GM21723 (cell line): Measurements from ENCODE around the gene TEX13D.
A peak's percentile ranks its signal among the peaks of the same experiment; 100 is the strongest.
"Not testable (repeated sequence)": the region's sequence is repeated elsewhere in the genome, so short reads cannot be mapped to it uniquely, and the experiment has no call there.

Experiments
- ATAC-seq: cut with Tn5 transposase; IDR thresholded peaks from one replicate; pipeline ENCODE4 v1.9.1; 2021; ENCODE audit warnings: mild to moderate bottlenecking, moderate library complexity; ENCODE audit not compliant: unreplicated experiment

The TEX13D gene

DNA sequence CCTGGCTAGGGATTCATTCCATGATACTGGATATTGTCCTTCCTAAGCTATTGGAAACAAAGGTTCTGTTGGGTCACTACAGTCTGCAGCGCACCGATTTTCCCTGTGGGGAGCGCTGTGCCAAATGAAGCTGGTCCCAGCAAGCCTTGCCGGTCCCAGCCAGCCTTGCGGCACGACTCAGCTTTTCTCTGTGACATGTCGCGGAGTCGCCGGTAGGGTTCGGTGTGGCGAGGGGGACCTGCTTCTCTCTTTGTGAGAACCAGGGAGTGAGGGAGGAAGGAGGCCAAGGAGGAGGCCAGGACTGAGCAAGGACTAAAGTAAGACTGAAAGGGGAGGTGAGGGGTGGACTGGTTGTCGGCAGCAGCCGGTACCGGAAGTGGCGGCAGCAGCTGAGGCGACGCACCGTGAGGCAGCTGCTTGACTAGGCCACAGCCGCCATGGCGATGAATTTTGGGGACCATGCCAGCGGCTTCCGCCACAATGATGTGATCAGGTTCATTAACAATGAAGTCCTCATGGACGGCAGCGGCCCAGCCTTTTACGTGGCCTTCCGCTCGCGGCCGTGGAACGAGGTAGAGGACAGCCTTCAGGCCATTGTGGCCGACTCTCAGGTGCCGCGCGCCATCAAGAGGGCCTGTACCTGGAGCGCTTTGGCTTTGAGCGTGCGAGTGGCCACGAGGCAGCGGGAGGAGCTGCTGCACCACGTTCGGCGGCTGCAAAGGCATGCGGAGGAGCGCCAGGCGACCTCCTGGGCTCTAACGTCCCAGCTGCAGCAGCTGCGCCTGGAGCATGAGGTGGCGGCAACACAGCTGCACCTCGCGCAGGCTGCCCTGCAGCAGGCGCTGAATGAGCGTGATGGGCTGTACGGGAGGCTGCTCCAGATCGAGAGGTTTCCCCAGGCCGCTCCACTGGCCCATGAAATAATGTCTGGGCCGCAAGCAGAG is at the start of gene TEX13D:
Gene TEX13D (plus strand): TSS at position 180 of the 944 bp plus-strand sequence. CDS start 258 bp downstream, at position 438.
- no peak for ATAC-seq

DNA sequence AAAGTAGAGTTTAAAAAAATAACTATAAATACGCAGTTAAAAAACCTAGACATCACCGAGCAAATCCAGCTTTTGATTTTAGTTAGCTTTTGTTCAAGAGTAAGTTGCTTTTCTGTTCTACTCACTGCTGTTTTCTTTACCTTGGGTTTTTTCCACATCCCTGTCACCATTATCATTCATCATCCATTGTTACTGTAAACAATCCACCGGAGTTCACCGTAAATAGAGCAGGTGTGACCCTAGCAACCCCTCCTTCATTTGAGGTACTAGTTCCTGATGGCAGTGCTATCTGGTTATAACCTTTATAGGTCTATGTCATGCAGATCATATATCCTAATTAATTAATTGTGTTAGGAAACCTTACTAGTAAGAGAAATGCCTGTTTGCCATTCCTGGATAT is 43.0 kb upstream of the TEX13D start:
- no peak for ATAC-seq

DNA sequence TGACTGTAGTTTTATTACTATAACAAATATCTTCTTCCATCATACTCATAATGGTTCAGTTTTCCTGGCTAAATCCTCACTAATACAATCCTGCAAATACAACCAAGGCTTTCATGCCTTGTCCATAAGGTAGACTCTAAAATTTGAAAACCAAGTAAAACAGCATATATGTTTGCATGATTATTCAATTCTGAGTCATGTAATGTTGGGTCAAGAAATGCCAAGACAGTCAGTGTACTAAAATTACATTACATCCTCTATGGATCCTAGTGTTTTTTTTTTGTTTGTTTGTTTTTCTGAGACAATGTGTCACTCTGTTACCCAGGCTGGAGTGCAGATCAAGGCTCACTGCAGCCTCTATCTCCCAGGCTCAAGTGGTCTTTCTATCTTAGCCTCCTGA is 38.6 kb upstream of the TEX13D start:
- no peak for ATAC-seq

DNA sequence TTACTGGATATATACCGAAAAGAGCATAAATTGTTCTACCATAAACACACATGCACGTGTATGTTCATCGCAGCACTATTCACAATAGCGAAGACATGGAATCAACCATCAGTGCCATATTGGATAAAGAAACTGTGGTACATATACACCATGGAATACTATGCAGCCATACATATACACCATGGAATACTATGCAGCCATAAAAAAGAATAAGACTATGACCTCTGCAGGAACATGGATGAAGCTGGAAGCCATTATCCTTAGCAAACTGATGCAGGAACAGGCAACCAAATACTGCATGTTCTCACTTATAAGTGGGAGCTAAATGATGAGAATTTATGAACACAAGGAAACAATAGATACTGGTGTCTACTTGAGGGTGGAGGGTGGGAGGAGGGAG is 33.1 kb upstream of the TEX13D start:
- ATAC-seq = not testable (repeated sequence)

DNA sequence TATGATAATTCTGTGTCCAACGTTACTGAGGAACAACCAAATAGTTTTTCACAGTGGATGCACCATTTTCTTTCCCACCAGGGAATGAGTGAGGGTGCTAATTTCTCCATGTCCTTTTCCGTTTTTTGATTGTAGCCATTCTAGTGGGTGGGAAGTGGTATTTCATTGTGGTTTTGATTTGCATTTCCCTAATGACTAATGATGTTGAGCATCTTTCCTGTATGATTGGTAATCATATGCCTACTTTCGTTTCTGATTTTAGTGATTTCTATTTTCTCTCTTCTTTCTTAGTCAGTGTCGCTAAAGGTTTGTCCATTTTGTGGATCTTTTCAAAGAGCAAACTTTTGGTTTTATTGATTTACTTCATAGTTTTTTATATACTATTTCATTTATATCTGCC is 32.1 kb upstream of the TEX13D start:
- no peak for ATAC-seq

DNA sequence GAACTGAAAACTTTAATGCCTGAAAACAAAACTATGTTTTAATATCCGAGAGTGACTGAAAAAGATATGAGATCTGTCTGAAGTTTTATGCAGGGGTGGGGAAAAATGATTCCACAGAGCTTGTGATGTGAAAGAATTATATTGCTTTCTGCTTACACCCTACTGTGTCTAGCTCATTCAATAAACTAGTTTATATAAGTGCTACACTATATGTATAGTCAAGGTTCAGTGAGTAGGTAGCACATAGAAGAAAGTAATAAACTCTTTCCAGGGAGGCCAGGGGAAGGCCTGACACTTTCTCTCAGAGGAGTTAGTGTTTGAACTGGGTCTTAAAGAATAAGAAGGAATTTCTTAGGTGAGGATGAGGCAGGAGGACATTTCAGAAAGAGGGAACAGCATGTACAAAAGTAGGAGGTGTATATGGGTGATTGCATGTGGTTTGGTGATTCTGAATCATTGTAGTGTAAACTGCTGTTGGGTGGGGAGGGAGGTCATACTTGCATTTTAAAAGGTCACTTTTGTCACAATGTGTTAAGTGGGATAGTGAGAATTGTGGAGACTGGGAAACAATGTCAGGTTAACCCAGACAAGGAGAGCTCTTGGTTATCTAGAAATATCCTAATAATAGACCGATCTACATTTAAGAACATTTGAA is 25.1 kb upstream of the TEX13D start:
- ATAC-seq = no peak

DNA sequence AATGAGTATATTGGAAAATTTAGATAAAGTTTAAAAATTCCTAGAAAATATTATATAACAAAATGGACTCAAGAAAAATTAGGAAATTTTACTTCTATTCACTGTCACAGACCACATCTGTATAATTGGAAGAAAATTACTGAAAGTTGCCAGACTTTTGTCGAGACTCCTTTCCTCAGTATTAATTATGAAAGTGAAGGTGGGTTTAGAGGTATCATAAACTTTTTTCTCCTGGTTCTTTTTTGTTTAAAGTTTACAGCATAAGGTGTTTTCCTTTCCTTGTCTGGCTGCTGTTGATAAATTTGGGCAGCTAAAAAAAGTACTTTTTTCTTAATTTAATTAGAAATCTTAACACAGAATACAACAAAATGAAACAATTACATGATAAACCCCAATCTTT is 6.7 kb upstream of the TEX13D start:
- ATAC-seq = peak; percentile 52

DNA sequence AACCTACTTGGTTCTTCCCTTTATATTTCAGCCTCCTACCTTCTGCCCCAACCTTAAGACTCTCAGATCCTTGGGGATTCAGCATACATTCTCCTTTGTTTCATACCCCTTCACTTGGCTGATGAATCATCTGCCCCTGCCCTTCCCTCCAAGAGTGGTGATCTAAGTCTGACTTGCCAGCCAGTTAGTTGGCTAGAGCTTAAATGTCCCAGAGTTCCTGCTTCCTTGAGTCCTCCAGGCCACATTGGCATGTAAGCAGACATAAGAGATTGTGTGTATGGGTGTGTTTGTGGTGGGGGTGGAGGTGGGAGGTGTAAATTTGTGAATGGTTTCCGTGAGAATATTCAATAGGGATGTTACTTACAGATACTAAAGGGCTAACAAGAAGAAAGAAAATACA is 3.7 kb upstream of the TEX13D start:
- ATAC-seq = no peak

DNA sequence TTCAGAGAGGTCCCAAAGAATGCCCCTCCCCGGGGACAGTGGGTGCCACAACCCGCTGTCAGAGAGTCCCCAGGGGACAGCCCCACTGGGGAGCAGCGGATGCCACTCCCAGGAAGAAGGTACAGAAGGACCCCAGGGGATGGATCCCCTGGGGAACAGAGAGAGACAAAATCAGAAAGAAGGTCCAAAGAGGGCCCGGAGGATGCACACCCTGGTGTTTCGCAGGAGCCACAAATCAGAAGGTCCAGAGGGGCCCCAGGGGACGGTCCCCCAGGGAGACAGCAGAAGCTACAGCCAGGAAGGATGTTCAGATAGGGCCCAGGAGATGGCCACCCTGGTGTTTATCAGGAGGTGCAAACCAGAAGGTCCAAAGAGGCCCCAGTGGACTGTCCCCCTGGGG is 1.4 kb downstream of the TEX13D start:
- ATAC-seq = no peak

DNA sequence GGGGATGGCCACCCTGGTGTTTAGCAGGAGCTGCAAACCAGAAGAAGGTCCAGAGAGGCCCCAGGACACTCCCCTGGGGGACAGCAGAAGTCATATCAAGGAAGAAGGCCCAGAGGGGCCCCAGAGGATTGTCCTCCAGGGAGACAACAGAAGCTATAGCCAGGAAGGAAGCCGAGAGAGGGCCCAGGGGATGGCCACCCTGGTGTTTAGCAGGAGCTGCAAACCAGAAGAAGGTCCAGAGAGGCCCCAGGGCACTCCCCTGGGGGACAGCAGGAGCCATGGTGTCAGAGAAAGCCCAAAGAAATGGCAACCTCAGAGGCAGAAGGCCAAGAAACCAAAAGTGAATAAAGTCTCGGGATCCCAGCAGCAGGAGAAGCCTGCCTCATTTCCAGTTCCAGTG is 2.1 kb downstream of the TEX13D start:
- ATAC-seq = not testable (repeated sequence)

DNA sequence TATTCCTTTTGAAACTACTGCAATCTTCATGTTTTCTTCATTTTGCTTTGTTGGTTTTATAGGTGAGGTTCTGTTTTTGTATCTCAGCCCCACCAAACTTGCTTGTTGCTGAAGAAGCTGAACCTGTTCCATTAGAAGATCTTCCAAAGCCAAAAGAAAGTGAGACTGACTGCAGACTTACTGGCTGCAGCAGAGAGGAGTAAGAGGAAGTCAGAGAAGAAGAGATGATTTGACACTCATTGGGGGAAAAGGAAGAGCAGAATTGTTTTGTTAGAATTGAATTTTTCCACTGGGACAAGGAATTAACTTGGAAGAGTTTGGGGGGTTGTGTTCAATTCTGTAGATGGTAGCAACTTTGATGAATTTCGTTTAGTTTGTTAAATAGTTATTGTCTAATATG is 3.1 kb downstream of the TEX13D start:
- ATAC-seq = no peak

DNA sequence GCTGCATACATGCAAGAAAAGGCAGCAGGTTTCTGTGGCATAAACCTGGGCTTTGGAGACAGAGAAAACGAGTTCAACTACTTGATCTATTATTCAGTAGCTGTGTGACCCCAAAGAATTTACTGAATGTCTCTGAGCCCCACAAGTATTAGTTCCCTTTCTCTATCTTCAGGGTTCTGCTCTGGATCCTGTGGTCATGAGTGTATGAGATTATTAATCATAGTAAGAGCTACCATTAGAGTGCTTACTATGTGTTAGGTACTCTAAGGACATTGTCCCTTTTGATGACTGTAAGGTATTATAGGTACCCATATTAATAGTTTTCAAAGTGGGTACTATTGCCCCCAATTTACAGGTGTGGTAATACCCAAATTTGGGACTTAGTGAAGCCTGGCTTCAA is 5.5 kb downstream of the TEX13D start:
- no peak for ATAC-seq

DNA sequence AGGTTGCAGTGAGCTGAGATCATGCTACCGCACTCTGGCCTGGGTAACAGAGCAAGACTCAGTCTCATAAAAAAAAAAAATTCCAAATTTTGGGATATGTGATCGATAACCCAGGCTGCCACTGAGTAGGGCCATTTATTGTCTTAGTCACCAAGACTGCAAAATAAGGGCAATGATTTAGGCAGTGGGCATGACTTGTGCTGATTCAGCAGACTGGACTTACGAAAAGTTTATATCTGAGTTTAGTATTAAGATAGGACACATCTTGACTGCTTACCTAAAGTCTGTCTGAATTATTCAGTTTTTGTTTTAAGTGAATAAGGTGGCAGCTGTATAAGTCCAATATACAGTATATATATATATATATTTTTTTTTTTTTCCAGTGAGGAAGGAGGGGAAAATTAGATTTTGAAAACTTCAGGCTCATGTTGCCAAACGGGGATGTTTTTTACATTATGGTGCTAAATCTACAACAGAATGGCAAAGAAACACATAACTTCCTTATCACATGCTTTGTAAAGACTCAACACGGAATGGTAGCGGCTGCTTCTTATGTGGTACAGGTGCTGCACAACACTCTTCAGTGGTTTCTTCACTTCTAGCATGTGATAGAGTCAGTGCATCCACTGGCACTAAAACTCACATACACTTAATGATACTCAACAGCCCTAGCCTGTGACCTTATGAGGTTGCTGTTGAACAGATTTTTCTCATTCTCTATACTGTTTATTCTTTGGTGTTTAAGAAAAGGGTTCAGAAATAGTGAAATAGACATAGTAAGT is 6.5 kb downstream of the TEX13D start:
- ATAC-seq = no peak

DNA sequence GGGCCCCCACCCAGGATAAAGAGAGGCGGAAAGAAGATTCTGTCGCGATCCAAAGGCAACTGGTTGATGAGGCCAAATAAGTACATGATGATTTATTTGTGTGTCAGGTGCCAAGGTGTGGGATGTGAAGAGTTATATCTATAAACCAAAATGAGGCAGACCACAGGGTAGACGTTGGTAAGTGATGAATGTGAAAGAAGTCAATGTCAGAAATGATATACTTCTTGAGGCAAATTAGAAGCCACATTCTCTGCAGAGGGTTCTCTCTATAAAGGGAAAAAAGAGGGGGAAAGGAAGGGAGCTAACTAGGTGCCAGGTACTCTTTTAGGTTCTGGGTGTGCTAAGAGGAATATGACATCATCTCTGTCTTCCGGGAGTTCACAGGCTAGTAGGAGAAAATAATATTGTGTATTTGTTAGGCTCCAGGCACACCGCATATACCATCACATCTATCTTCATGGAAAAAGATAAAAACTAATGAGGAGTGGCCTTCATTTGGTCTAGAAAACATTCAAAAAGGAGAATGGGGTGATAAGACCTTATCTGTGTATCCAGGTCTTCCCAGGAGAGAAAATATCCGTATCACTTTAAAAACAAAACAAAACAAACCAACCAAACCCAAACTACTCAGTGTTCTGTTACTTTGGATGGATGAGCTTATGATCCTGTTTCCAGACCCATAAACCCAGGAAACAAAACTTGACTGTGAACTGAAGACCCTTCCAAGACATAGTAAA is 9.1 kb downstream of the TEX13D start:
- no peak for ATAC-seq

DNA sequence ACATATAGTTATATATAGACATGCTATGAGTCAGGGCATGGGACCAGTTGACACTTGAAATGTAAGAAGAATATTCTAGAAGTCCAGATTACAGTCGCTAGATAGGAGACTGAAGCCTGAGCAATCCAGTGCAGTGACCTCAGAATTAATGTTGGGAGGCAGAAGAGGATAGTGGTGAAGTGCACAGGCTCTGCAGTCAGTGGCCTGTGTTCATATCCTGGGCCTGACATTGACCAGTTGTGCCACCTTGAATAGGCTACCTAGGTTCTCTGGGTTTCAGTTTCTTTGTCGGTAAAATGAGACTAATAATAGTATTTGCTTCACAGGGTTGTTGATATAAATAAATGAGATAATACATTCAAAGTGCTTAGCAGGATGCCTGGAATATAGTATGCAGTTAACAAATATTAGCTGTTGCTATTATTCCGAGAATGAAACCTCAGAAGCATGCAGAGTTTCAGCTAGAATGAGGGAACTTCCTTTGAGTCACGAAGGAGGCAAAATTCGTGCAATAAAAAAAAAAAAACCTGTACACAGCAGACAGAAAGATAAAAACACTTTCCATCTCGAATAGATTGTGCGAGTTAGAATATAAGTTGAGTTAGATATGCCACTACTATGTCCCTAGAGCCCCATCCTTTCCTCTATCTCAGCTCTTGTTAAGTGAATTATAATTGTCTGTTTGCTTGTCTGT is 9.9 kb downstream of the TEX13D start:
- ATAC-seq = no peak

DNA sequence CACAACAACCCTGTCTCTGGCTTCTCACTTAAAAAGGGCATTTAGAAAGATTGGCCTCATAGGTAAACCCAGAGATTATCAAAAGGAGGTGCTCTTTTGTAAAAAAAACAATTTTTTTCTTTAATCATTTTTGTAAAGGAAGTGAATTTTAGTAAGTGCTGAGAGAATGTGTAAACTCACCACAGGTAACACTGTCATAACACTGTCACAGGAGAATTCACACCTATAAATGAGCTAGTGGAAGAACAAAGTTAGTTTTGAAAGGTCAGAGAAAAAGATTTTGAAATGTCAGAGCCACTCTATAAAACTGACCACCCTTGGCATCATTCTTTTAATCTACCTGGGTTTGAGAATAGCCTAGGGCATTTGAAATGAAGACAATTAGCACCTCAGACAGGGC is 10.6 kb downstream of the TEX13D start:
- no peak for ATAC-seq

DNA sequence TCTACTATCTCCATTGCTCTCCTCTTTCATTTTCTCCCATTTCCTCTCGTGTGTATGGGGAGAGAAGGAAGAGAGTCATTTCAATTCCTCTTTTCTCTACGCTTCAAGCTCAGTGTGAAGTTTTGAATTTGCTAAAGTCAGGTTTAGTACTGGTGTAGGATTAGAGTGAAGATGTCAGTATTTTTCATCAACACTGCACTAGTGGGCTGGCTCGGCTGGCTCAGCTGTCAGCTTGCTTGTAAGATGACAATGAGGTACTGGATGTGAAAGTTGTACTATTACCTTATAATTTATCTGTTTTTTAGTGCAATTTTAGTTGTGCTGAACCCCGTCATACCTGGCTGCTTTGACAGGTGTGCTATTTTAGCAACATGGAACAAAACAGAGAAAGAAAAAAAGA is 11.8 kb downstream of the TEX13D start:
- ATAC-seq = no peak

DNA sequence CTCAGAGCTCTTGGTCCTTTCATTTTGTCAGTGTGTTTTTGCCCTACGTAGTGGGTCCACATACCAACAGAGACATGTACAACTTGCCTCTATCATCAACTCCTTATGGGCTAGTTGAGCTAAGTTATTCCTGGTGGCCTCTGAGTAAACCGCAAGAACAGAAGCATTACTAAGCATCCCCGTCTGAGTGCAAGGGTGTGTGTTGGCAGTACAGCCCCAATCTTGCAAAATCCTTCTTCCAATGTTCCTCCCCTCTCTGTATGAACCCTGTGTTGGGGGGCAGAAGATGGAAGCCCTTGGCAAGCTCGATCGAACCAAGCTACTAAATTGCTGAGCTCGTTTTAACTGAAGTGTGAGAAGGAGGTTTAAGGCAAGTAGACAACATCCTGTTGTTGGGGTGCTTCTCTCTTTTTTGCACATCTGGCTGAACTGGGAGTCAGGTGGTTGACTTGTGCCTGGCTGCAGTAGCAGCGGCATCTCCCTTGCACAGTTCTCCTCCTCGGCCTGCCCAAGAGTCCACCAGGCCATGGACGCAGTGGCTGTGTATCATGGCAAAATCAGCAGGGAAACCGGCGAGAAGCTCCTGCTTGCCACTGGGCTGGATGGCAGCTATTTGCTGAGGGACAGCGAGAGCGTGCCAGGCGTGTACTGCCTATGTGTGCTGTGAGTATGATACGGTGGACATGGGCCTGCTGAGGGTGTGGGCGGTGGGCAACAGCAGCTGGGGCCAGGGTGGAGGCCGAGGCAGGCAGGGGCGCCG is 13.8 kb downstream of the TEX13D start, which contains the start of gene SH2D1A:
Gene SH2D1A (plus strand): TSS at position 447 of the 760 bp plus-strand sequence. CDS start 80 bp downstream, at position 527.
- no peak for ATAC-seq

DNA sequence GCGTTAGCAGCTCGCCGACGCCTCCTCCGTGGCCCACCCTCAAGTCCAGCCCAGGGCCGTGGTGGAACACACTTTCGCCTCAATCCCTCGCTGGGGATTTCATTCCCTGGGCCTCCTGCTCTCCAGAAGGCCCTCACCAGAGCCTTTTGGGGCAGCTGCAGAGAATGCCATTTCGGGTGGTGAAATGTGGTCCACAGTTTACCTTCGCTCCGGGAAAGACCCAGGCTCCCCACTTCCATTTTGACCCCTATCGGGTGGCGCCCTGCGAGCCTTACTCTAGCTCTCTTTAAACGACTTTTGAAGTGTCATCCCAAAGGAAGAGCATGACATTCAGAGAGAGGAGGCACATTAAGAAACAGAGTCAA is 14.4 kb downstream of the TEX13D start:
- ATAC-seq = no peak
